ENCODE data around the gene LRRK2. TPM values are rescaled to one million over a fixed set of nuclear protein-coding genes. Genes with fewer than 3 reads are reported as not detected.
"Not testable (repeated sequence)": the region's sequence is repeated elsewhere in the genome, so short reads cannot be mapped to it uniquely, and the experiment has no call there.

LRRK2 gene
- total RNA-seq, 6 experiments from 2014 or later = 0.28 to 1.6 (median 1.2) TPM

DNA sequence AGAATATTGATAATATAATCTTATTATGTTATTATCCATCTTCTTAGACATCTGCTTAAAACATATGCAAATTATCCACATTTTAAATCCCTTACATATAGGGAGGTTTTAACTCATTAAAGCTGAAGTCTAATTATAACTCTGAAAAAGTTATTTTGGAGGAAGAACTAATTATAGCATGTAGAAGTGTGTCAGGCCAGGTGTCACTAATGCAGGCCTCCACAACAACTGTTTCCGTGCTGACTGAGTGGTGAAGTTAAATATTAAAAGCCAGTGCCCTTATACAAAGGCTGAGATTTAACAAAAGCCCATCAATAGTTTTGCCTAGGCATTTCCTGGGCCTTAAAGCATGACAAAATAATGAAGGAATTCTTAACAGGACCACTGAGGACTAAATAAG, 157.4 kb downstream of the LRRK2 start:
- no peak for DNase-seq
- H3K36me3 Mint-ChIP-seq (ENCODE audit: low read depth) = no peaks in the 10 kb centered on the region
- no peak for TF ChIP-seq CTCF (IDR thresholded peaks at IDR 0.05)
- no peak overlapping the region for H3K4me3 Mint-ChIP-seq
- no peak overlapping the region for H3K27ac Mint-ChIP-seq
- peaks cover 15% of the 10 kb centered on the region for H3K9me3 Mint-ChIP-seq
- H3K27me3 Mint-ChIP-seq (ENCODE audit: insufficient read depth) = no peaks in the 10 kb centered on the region
- no peaks in the 10 kb centered on the region for H3K4me1 Mint-ChIP-seq (ENCODE audit: low read depth)

GRCh38 chr12:40387279-40387678, 162.5 kb downstream of the LRRK2 start:
- peaks cover 15% of the 10 kb centered on the region for H3K9me3 Mint-ChIP-seq
- H3K27ac Mint-ChIP-seq; DNase-seq; H3K4me1 Mint-ChIP-seq (ENCODE audit: low read depth); H3K4me3 Mint-ChIP-seq; H3K36me3 Mint-ChIP-seq (ENCODE audit: low read depth); H3K27me3 Mint-ChIP-seq (ENCODE audit: insufficient read depth): not testable (repeated sequence)

DNA sequence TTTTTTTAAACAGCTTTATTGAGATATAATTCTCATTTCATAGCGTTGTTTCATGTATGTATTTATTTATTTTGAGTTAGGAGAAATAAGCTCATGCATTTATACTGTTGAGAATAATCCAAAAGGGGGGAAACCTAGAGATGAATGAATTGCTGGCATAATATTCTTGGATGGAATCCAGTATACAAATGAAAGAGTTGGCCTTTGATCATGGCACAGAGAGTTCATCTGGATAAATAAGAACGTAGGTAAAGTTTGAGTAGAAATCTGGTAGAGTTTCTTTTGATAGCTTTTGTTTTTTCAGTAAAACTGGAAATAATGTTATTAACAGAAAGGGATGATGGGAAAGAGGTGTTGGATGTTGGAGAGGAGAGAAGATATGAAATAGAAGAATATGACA, 166.2 kb downstream of the LRRK2 start:
- Mint-ChIP-seq H3K36me3 (ENCODE audit: low read depth) (no peaks in the 10 kb centered on the region), H3K27ac (no peak overlapping the region), H3K4me1 (ENCODE audit: low read depth) (no peaks in the 10 kb centered on the region), H3K9me3 (peaks cover 9% of the 10 kb centered on the region), H3K27me3 (ENCODE audit: insufficient read depth) (no peaks in the 10 kb centered on the region; the same call in none of the 2 replicates), H3K4me3 (no peak overlapping the region)
- TF ChIP-seq CTCF (IDR thresholded peaks at IDR 0.05) = no peak
- no peak for DNase-seq

GRCh38 chr12:40393026-40393425, 168.2 kb downstream of the LRRK2 start:
- no peak for TF ChIP-seq CTCF (IDR thresholded peaks at IDR 0.05)
- H3K36me3 Mint-ChIP-seq (ENCODE audit: low read depth) = no peaks in the 10 kb centered on the region
- H3K9me3 Mint-ChIP-seq = peaks cover 6% of the 10 kb centered on the region
- no peak overlapping the region for H3K4me3 Mint-ChIP-seq
- no peak for DNase-seq
- no peaks in the 10 kb centered on the region; the same call in none of the 2 replicates for H3K27me3 Mint-ChIP-seq (ENCODE audit: insufficient read depth)
- H3K27ac Mint-ChIP-seq = no peak overlapping the region
- H3K4me1 Mint-ChIP-seq (ENCODE audit: low read depth) = no peaks in the 10 kb centered on the region

GRCh38 chr12:40399656-40400055, 174.9 kb downstream of the LRRK2 start:
- no peak overlapping the region for H3K27ac Mint-ChIP-seq
- no peak for DNase-seq
- H3K36me3 Mint-ChIP-seq (ENCODE audit: low read depth) = no peaks in the 10 kb centered on the region
- no peak for TF ChIP-seq CTCF (IDR thresholded peaks at IDR 0.05)
- H3K27me3 Mint-ChIP-seq (ENCODE audit: insufficient read depth) = no peaks in the 10 kb centered on the region
- H3K4me3 Mint-ChIP-seq = no peak overlapping the region
- no peaks in the 10 kb centered on the region for H3K4me1 Mint-ChIP-seq (ENCODE audit: low read depth)
- peaks cover 15% of the 10 kb centered on the region for H3K9me3 Mint-ChIP-seq

- H3K9me3 Mint-ChIP-seq = peaks cover 25% of the 10 kb centered on the region
- no peak overlapping the region for H3K4me3 Mint-ChIP-seq
- DNase-seq = no peak
- no peak overlapping the region for H3K27ac Mint-ChIP-seq
- H3K4me1 Mint-ChIP-seq (ENCODE audit: low read depth) = no peaks in the 10 kb centered on the region
- no peaks in the 10 kb centered on the region for H3K27me3 Mint-ChIP-seq (ENCODE audit: insufficient read depth)
- no peak for TF ChIP-seq CTCF (IDR thresholded peaks at IDR 0.05)
- H3K36me3 Mint-ChIP-seq (ENCODE audit: low read depth) = no peaks in the 10 kb centered on the region
Measured at GRCh38 chr12:40405419-40405818, 180.6 kb downstream of the LRRK2 start.

Other genes starting within 250 kb of the LRRK2 start
- gene SLC2A13, start 118.9 kb upstream of the LRRK2 start, total RNA-seq (2021; fragmentation: NEBNext Ultra II Directional; extraction: Animal tissue kit (Norgen Biotek cat#: 25700)) = 1 to 10 TPM; 2.3 to 3.3 (median 2.9) TPM